Type B pancreatic cell (in vitro differentiated cells): ENCODE results near the gene GMDS. TPM values are rescaled to one million over a fixed set of nuclear protein-coding genes. Genes with fewer than 3 reads are reported as not detected.
A peak's percentile ranks its signal among the peaks of the same experiment; 100 is the strongest.

Source experiments
- DNase-seq: peaks from one replicate; pipeline ENCODE4 v3.0.0; 2021; ENCODE audit warnings: mixed read lengths; ENCODE audit not compliant: unreplicated experiment; ENCODE audit errors: extremely low spot score
- H3K27ac Mint-ChIP-seq: 2 replicates; pipeline ENCODE4 v1.8.0; 2021; ENCODE audit warnings: mild to moderate bottlenecking, mixed read lengths
- H3K27me3 Mint-ChIP-seq: 2 replicates; pipeline ENCODE4 v1.8.0; 2021; ENCODE audit warnings: mixed read lengths
- H3K36me3 Mint-ChIP-seq: 2 replicates; pipeline ENCODE4 v1.8.0; 2021; ENCODE audit warnings: mixed read lengths
- H3K4me1 Mint-ChIP-seq: one replicate; pipeline ENCODE4 v1.8.0; 2021; ENCODE audit warnings: mixed read lengths; ENCODE audit not compliant: unreplicated experiment
- H3K4me3 Mint-ChIP-seq: 2 replicates; pipeline ENCODE4 v1.8.0; 2021; ENCODE audit warnings: mild to moderate bottlenecking, mixed read lengths
- H3K9me3 Mint-ChIP-seq: 2 replicates; pipeline ENCODE4 v1.8.0; 2021; ENCODE audit warnings: mixed read lengths
- CTCF ChIP-seq: fragments of 200-600 bp; sonication (generic); conservative IDR thresholded peaks from 2 replicates; pipeline ENCODE4 v1.5.0; 2021; ENCODE audit warnings: antibody characterized with exemption, mild to moderate bottlenecking
- total RNA-seq: library from RNA; stranded (reverse); gene quantifications from 2 replicates; pipeline ENCODE4 v1.2.1, GENCODE V29; 2021; ENCODE audit warnings: low replicate concordance

Gene GMDS
- total RNA-seq, 1 donor from 2014 or later = 41.3 TPM

- H3K36me3 Mint-ChIP-seq = peaks cover 8% of the 10 kb centered on the region
- peak overlapping the region; percentile 88 for H3K4me3 Mint-ChIP-seq
- no peak for DNase-seq
- no peak for TF ChIP-seq CTCF
- peaks cover 34% of the 10 kb centered on the region for H3K4me1 Mint-ChIP-seq
- H3K9me3 Mint-ChIP-seq = no peaks in the 10 kb centered on the region
- peak overlapping the region; percentile 87 for H3K27ac Mint-ChIP-seq
- peaks cover 63% of the 10 kb centered on the region for H3K27me3 Mint-ChIP-seq
These were observed 637.7 kb downstream of the GMDS start for GRCh38 chr6:1607516-1608221.

- no peak for DNase-seq
- TF ChIP-seq CTCF = no peak
- Mint-ChIP-seq H3K27ac (peak overlapping the region; percentile 87), H3K9me3 (no peaks in the 10 kb centered on the region), H3K4me3 (peak overlapping the region; percentile 88), H3K36me3 (peaks cover 2% of the 10 kb centered on the region), H3K27me3 (peaks cover 63% of the 10 kb centered on the region), H3K4me1 (peaks cover 34% of the 10 kb centered on the region)
These were observed 638.5 kb downstream of the GMDS start for GRCh38 chr6:1606780-1607515.

- Mint-ChIP-seq H3K4me1 (peaks cover 34% of the 10 kb centered on the region), H3K27ac (peak overlapping the region; percentile 87), H3K27me3 (peaks cover 64% of the 10 kb centered on the region), H3K4me3 (peak overlapping the region; percentile 88), H3K9me3 (no peaks in the 10 kb centered on the region), H3K36me3 (no peaks in the 10 kb centered on the region)
- no peak for TF ChIP-seq CTCF
- DNase-seq = no peak
These were observed 639.3 kb downstream of the GMDS start for GRCh38 chr6:1605893-1606779.

- TF ChIP-seq CTCF = no peak
- DNase-seq = no peak
- Mint-ChIP-seq H3K27me3 (peaks cover 70% of the 10 kb centered on the region), H3K27ac (peak overlapping the region; percentile 22), H3K9me3 (no peaks in the 10 kb centered on the region), H3K36me3 (no peaks in the 10 kb centered on the region), H3K4me1 (peaks cover 34% of the 10 kb centered on the region), H3K4me3 (peak overlapping the region; percentile 88)
These were observed 640.2 kb downstream of the GMDS start for GRCh38 chr6:1605004-1605892.
